Measurements from ENCODE around the gene GNG7.

DNA sequence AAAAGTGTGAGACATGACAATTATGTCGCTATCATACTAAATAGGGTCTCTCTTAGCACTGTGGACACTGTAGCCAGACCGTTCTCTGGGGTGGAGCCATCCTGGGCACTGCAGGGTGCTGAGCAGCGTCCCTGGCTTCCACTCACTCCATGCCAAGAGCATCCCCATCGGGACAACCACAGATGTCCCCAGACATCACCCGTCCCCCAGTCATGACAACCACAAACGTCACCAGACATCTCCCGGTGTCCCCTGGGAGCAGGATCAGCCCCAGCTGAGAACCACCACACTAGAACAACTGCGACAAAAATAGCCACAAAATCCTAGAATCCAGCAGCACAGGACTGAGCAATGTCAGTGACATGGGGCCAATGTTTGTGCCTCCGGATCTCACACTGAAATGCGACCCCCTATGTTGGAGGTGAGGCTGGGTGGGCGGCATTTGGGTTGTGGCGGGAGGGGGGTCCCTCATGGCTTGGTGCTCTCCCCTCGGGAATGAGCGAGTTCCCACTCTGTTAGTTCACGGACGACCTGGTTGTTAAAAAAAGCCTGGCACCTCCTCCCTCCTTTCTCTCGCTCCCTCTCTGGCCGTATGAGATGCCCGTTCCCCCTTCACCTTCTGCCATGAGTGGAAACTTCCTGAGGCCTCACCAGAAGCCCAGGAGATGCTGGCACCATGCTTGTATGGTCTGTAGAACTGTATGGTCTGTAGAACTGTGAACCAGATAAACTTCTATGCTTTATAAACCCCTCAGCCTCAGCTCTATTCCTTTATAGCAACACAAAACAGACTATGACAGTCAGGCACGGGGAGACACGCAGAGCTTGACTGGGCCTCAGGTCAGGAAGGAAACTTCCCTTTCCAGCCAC lies 132.7 kb downstream of the GNG7 start:
- TF ChIP-seq, protein P1, sequence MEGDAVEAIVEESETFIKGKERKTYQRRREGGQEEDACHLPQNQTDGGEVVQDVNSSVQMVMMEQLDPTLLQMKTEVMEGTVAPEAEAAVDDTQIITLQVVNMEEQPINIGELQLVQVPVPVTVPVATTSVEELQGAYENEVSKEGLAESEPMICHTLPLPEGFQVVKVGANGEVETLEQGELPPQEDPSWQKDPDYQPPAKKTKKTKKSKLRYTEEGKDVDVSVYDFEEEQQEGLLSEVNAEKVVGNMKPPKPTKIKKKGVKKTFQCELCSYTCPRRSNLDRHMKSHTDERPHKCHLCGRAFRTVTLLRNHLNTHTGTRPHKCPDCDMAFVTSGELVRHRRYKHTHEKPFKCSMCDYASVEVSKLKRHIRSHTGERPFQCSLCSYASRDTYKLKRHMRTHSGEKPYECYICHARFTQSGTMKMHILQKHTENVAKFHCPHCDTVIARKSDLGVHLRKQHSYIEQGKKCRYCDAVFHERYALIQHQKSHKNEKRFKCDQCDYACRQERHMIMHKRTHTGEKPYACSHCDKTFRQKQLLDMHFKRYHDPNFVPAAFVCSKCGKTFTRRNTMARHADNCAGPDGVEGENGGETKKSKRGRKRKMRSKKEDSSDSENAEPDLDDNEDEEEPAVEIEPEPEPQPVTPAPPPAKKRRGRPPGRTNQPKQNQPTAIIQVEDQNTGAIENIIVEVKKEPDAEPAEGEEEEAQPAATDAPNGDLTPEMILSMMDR (IDR thresholded peaks at IDR 0.05; ENCODE audit: borderline replicate concordance, extremely low read depth, low read length, poor library complexity, severe bottlenecking), result no peak
- no peak for TF ChIP-seq EZH2 (IDR thresholded peaks at IDR 0.05; ENCODE audit: borderline replicate concordance, low read depth, low read length, severe bottlenecking)
